Stomach (tissue), 9 donors: Measurements from ENCODE around the gene TLNRD1. TPM values are rescaled to one million over a fixed set of nuclear protein-coding genes. Genes with fewer than 3 reads are reported as not detected.

Experiments
- DNase-seq, 2 donors: peaks; one replicate each; pipeline versions ENCODE4 v3.0.0 to v3.0.0-alpha.2; 2013 to 2019
- H3K27ac ChIP-seq, 5 donors: fragments of 200-600 bp in 4 of 5; sonication (generic) in 4 of 5; one replicate each; pipeline ENCODE4 v1.5.1; 2013 to 2019; ENCODE audit warnings: mild to moderate bottlenecking in 1 of 5, moderate library complexity in 1 of 5
- H3K27me3 ChIP-seq, 3 donors: fragments of 200-600 bp; sonication (generic); one replicate each; pipeline ENCODE4 v1.5.1; 2017 to 2019; ENCODE audit warnings: mixed run types in 1 of 3
- H3K36me3 ChIP-seq, 4 donors: fragments of 200-600 bp; sonication (generic); 1 replicate in 3 of 4; 2 replicates in 1 of 4; pipeline ENCODE4 v1.5.1; 2016 to 2019
- H3K4me1 ChIP-seq, 4 donors: fragments of 200-600 bp; sonication (generic); one replicate each; pipeline ENCODE4 v1.5.1; 2016 to 2019
- H3K4me3 ChIP-seq, 4 donors: fragments of 200-600 bp; sonication (generic) in 3 of 4; one replicate each; pipeline ENCODE4 v1.5.1; 2016 to 2019; ENCODE audit warnings: mild to moderate bottlenecking in 1 of 4
- H3K9me3 ChIP-seq, 4 donors: fragments of 200-600 bp; sonication (generic); one replicate each; pipeline ENCODE4 v1.5.1; 2016 to 2019
- CTCF ChIP-seq, 7 experiments: fragments of 450-650 bp in 4 of 7; fragments of 200-600 bp in 3 of 7; sonication (generic) in 3 of 7; IDR thresholded peaks; one replicate each; pipeline ENCODE4 v1.5.1; 2016 to 2019; ENCODE audit warnings: antibody characterized with exemption in 7 of 7, control low read depth in 2 of 7, mild to moderate bottlenecking in 1 of 7
- EP300 ChIP-seq: sonication (generic); formaldehyde crosslinking; IDR thresholded peaks from one replicate; pipeline ENCODE4 v1.6.1; 2017; ENCODE audit warnings: antibody characterized with exemption
- POLR2A ChIP-seq, 4 donors: fragments of 450-650 bp; IDR thresholded peaks; one replicate each; pipeline ENCODE4 v1.6.1; 2016; ENCODE audit warnings: antibody characterized with exemption in 4 of 4, control low read depth in 2 of 4, mild to moderate bottlenecking in 1 of 4, moderate library complexity in 1 of 4
- POLR2AphosphoS5 ChIP-seq, 3 donors: sonication (generic); formaldehyde crosslinking; IDR thresholded peaks; one replicate each; pipeline ENCODE4 v1.6.1; 2016; ENCODE audit warnings: antibody characterized with exemption in 3 of 3
- WGBS, 5 donors: extraction: QIAGEN DNeasy Blood & Tissue Kit in 3 of 5; methylation state at CpG; one replicate each; pipeline versions ENCODE4 v1.1.5 to v1.1.7; 2013 to 2018; 5-methylcytosine and 5-hydroxymethylcytosine counted together
- intact Hi-C: fragments of 100-400 bp; cut with DNase I; formaldehyde crosslinking; loops from one replicate; pipeline ENCODE4 v1.15.1; 2023; ENCODE audit warnings: low total_unique reads
- polyA plus RNA-seq, 3 donors: library from polyadenylated mRNA; stranded (reverse); fragments of 200-250 nt; gene quantifications; one replicate each; pipeline ENCODE4 v1.2.3, GENCODE V29; 2013
- total RNA-seq, 5 donors: library from RNA; depleted of rRNA; stranded (reverse); fragments of >200 nt; gene quantifications; one replicate each; pipeline versions ENCODE4 v1.1.0 to v1.2.3, GENCODE V29; 2014 to 2016
- donor health status: healthy with polysubstance abuse.
- donor health status: Bipolar disorder and iron deficiency.
- donor health status: healthy.

The TLNRD1 gene
- total and polyA plus RNA-seq, 8 donors, result 1.8 to 88.3 (median 10.0) TPM

- intact Hi-C loops, result no loop called here
- no peak overlapping the region for H3K4me3 ChIP-seq
- H3K4me1 ChIP-seq, result no peaks in the 10 kb centered on the region
- TF ChIP-seq POLR2AphosphoS5 (IDR thresholded peaks at IDR 0.05), result no peak
- no peak for TF ChIP-seq POLR2A (IDR thresholded peaks at IDR 0.05)
- TF ChIP-seq EP300, result no peak
- no peak for TF ChIP-seq CTCF (IDR thresholded peaks at IDR 0.05)
- H3K9me3 ChIP-seq, result peaks cover 0 to 6% (median 0%) of the 10 kb centered on the region in 4 donors
- H3K36me3 ChIP-seq, result no peaks in the 10 kb centered on the region
- no peak overlapping the region for H3K27ac ChIP-seq
- DNase-seq, result no peak
- no peaks in the 10 kb centered on the region for H3K27me3 ChIP-seq
- 93 to 99% (median 95%) methylated on average over 3 of the region's 3 CpGs for WGBS, 5 donors
These were observed 47.2 kb downstream of the TLNRD1 start for GRCh38 chr15:81047928-81048327.

DNA sequence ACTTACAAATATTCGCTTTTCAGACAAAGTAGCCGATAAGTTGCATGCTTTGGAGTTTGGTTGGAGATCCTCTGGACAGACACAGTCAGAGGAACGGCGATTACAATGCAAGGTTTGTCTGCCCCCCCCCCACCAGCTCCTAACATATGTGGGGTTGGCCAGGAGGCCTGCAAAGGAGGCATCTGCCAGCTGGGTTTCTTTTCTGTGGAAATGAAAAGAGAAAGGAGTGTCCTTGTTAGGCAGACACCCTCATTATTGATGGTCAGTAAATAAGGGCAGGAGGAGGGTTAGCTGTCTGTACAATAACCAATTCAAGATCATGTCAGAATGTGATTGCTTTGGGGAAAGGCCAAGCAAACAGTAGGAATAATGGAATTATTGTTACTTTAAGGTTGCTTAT lies 49.1 kb downstream of the TLNRD1 start:
- WGBS, 5 donors, result 79 to 88% (median 80%) methylated on average over 4 of the region's 4 CpGs
- Histone ChIP-seq H3K4me1 (no peaks in the 10 kb centered on the region), H3K27ac (no peak overlapping the region), H3K27me3 (no peaks in the 10 kb centered on the region), H3K9me3 (peaks cover 0 to 6% (median 0%) of the 10 kb centered on the region in 4 donors), H3K4me3 (no peak overlapping the region), H3K36me3 (no peaks in the 10 kb centered on the region)
- TF ChIP-seq CTCF (IDR thresholded peaks at IDR 0.05), result no peak
- intact Hi-C loops, result no loop called here
- DNase-seq, result no peak

DNA sequence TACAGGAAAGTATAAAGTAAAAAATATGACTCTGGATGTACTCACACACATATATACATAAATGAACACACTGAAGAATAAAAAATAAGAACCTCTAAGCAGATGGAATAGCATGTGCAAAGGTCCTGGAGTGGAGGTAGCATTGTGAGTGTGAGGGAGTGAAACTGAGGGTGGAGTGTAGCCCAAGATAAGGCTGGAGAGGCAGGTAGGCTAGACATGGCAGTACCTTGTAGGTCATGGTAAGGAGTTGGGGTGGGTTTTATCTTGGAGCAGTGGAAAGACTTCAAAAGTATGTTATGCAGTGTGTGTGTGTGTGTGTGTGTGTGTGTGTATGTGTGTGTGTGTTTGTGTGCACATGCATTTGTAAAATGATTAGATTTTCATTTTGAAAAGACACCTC lies 49.5 kb downstream of the TLNRD1 start:
- Histone ChIP-seq H3K27ac (no peak overlapping the region), H3K4me3 (no peak overlapping the region), H3K9me3 (peaks cover 0 to 6% (median 0%) of the 10 kb centered on the region in 4 donors), H3K36me3 (no peaks in the 10 kb centered on the region), H3K4me1 (no peaks in the 10 kb centered on the region), H3K27me3 (no peaks in the 10 kb centered on the region)
- TF ChIP-seq CTCF (IDR thresholded peaks at IDR 0.05) (no peak), EP300 (no peak), POLR2A (IDR thresholded peaks at IDR 0.05) (no peak), POLR2AphosphoS5 (IDR thresholded peaks at IDR 0.05) (no peak)
- DNase-seq, result no peak
- intact Hi-C loops, result no loop called here

- intact Hi-C loops, result no loop called here
- WGBS, 5 donors, result 76 to 83% (median 77%) methylated on average over 4 of the region's 4 CpGs
- H3K4me1 ChIP-seq, result no peaks in the 10 kb centered on the region
These were observed 50.1 kb downstream of the TLNRD1 start for GRCh38 chr15:81050805-81051204.

More at GRCh38 chr15:81050805-81051204, 50.1 kb downstream of the TLNRD1 start:
- TF ChIP-seq POLR2A (IDR thresholded peaks at IDR 0.05), result no peak
- no peak for TF ChIP-seq EP300
- TF ChIP-seq POLR2AphosphoS5 (IDR thresholded peaks at IDR 0.05), result no peak
- TF ChIP-seq CTCF (IDR thresholded peaks at IDR 0.05), result no peak
- no peaks in the 10 kb centered on the region for H3K27me3 ChIP-seq
- no peak for DNase-seq
- H3K4me3 ChIP-seq, result no peak overlapping the region
- H3K36me3 ChIP-seq, result no peaks in the 10 kb centered on the region
- peaks cover 0 to 6% (median 0%) of the 10 kb centered on the region in 4 donors for H3K9me3 ChIP-seq
- no peak overlapping the region for H3K27ac ChIP-seq
